Endothelial cell of umbilical vein (primary cell): ENCODE results near the gene SIRT5. TPM values are rescaled to one million over a fixed set of nuclear protein-coding genes. Genes with fewer than 3 reads are reported as not detected.

Experiments used
- BruUV-seq: library from RNA; stranded (reverse); fragments of 400-500 nt; replicated peaks from 2 replicates; lab custom pipeline; 2021; lab: Mats Ljungman, UMichigan
- CTCF ChIA-PET: fragments of 300-600, 350-600 bp; sonication (Branson Sonifier 250); formaldehyde crosslinking; loops from one replicate; lab custom pipeline; 2021; ENCODE audit warnings: antibody characterized with exemption, inconsistent platforms; lab: Charles Lee
- POLR2A ChIA-PET: fragments of 300-600, 350-600 bp; sonication (Branson Sonifier 250); formaldehyde crosslinking; loops from one replicate; lab custom pipeline; 2021; ENCODE audit warnings: antibody characterized with exemption, inconsistent platforms; lab: Charles Lee
- DNase-seq: peaks from one replicate; pipeline ENCODE4 v3.0.0-alpha.2; 2011; ENCODE audit warnings: low read depth, low spot score
- FAIRE-seq: peaks from 2 replicates; lab custom pipeline; 2011; peaks lifted over from hg19 to GRCh38; lab: Jason Lieb, UNC
- H2AFZ ChIP-seq: 2 replicates; pipeline ENCODE4 v1.6.0; 2012; ENCODE audit warnings: low read depth, low read length, control low read depth, inconsistent platforms
- H3K27ac ChIP-seq: 2 replicates; pipeline ENCODE4 v1.5.1; 2011; ENCODE audit warnings: low read depth, mild to moderate bottlenecking, control low read depth, low read length, moderate library complexity; ENCODE audit not compliant: insufficient read depth
- H3K27me3 ChIP-seq, 2 experiments: 2 replicates each; pipeline versions ENCODE4 v1.6.0 to v1.6.1; 2011; ENCODE audit warnings: low read length in 2 of 2, mixed read lengths in 1 of 2; ENCODE audit not compliant: control insufficient read depth in 2 of 2, insufficient read depth in 2 of 2
- H3K36me3 ChIP-seq, 2 experiments: 2 replicates in 1 of 2; 3 replicates in 1 of 2; pipeline ENCODE4 v1.5.1; 2011; ENCODE audit warnings: low read length in 2 of 2, mild to moderate bottlenecking in 1 of 2, moderate library complexity in 1 of 2; ENCODE audit not compliant: control insufficient read depth in 2 of 2, insufficient read depth in 2 of 2; ENCODE audit errors: extremely low read depth in 1 of 2
- H3K4me1 ChIP-seq: 3 replicates; pipeline ENCODE4 v1.5.1; 2011; ENCODE audit warnings: mild to moderate bottlenecking, low read length; ENCODE audit not compliant: control insufficient read depth, insufficient read depth; ENCODE audit errors: extremely low read depth
- H3K4me2 ChIP-seq: 2 replicates; pipeline ENCODE4 v1.6.1; 2011; ENCODE audit warnings: low read length, control low read depth, mixed read lengths; ENCODE audit not compliant: insufficient read depth
- H3K4me3 ChIP-seq, 3 experiments: fragments of 200-600 bp in 1 of 3; sonication (generic), shearing (Covaris generic) in 1 of 3; replicated peaks in 1 of 3; 2 replicates each; pipeline ENCODE4 v1.5.1; 2011 to 2016; ENCODE audit warnings: control low read depth in 3 of 3, low read length in 3 of 3, mild to moderate bottlenecking in 2 of 3, inconsistent platforms in 1 of 3, low read depth in 1 of 3, moderate library complexity in 1 of 3; ENCODE audit not compliant: insufficient read depth in 1 of 3
- H3K79me2 ChIP-seq: 2 replicates; pipeline ENCODE4 v1.6.0; 2012; ENCODE audit warnings: low read length, inconsistent platforms; ENCODE audit not compliant: control insufficient read depth, insufficient read depth
- H3K9ac ChIP-seq: replicated peaks from 2 replicates; pipeline ENCODE3; 2011; ENCODE audit warnings: low read length, control low read depth; ENCODE audit not compliant: insufficient read depth; ENCODE audit errors: extremely low read depth
- H3K9me1 ChIP-seq: replicated peaks from 3 replicates; pipeline ENCODE4 v1.6.0; 2011; ENCODE audit warnings: mild to moderate bottlenecking, low read length; ENCODE audit not compliant: control insufficient read depth, insufficient read depth; ENCODE audit errors: extremely low read depth
- H3K9me3 ChIP-seq: replicated peaks from 2 replicates; pipeline ENCODE4 v1.5.1; 2012; ENCODE audit warnings: low read length, inconsistent platforms; ENCODE audit not compliant: control insufficient read depth, insufficient read depth
- H4K20me1 ChIP-seq: replicated peaks from 2 replicates; pipeline ENCODE3; 2011; ENCODE audit warnings: mild to moderate bottlenecking, low read length; ENCODE audit not compliant: control insufficient read depth, insufficient read depth; ENCODE audit errors: extremely low read depth
- CTCF ChIP-seq, 2 donors: IDR thresholded peaks; 1 replicate in 1 of 2; 2 replicates in 1 of 2; pipeline ENCODE4 v1.5.1; 2011; ENCODE audit warnings: low read length in 2 of 2, mild to moderate bottlenecking in 2 of 2, moderate library complexity in 2 of 2, control low read depth in 1 of 2, inconsistent platforms in 1 of 2, low read depth in 1 of 2; ENCODE audit not compliant: insufficient read depth in 1 of 2; ENCODE audit errors: extremely low read depth in 1 of 2
- EZH2 ChIP-seq: IDR thresholded peaks from 2 replicates; pipeline ENCODE4 v1.6.1; 2012; ENCODE audit warnings: borderline replicate concordance, low read depth, mild to moderate bottlenecking, moderate library complexity, low read length, inconsistent platforms; ENCODE audit not compliant: severe bottlenecking
- FOS ChIP-seq: IDR thresholded peaks from 2 replicates; pipeline ENCODE4 v1.6.1; 2011; ENCODE audit warnings: mild to moderate bottlenecking, low read length, moderate library complexity, borderline replicate concordance; ENCODE audit not compliant: insufficient read depth
- GATA2 ChIP-seq: IDR thresholded peaks from 2 replicates; pipeline ENCODE4 v1.7.0; 2011; ENCODE audit warnings: low read depth, mild to moderate bottlenecking, moderate library complexity, mixed read lengths, low read length; ENCODE audit not compliant: insufficient read length, insufficient read depth
- JUN ChIP-seq: IDR thresholded peaks from 2 replicates; pipeline ENCODE4 v1.6.1; 2011; ENCODE audit warnings: borderline replicate concordance, low read depth; ENCODE audit not compliant: insufficient read length, insufficient read depth
- MAX ChIP-seq: IDR thresholded peaks from 2 replicates; pipeline ENCODE4 v1.6.1; 2011; ENCODE audit not compliant: insufficient read depth, insufficient read length
- MYC ChIP-seq: IDR thresholded peaks from one replicate; pipeline ENCODE4 v1.6.1; 2011; ENCODE audit warnings: mild to moderate bottlenecking, low read depth, low read length
- POLR2A ChIP-seq: IDR thresholded peaks from 2 replicates; pipeline ENCODE4 v1.6.1; 2012; ENCODE audit warnings: low read depth, mild to moderate bottlenecking, control low read depth, low read length
- POLR2AphosphoS5 ChIP-seq: IDR thresholded peaks from 2 replicates; pipeline ENCODE4 v1.6.1; 2012; ENCODE audit warnings: low read depth, mild to moderate bottlenecking, control low read depth, low read length, moderate library complexity; ENCODE audit not compliant: insufficient read depth
- dilution Hi-C: fragments of 300-500 bp; cut with MboI; formaldehyde crosslinking; loops from one replicate; pipeline ENCODE4 v1.15.0; 2019; ENCODE audit warnings: low sequenced_read_pairs; ENCODE audit not compliant: extremely low pct_ligation_motif_present
- intact Hi-C: fragments of 100-400 bp; cut with micrococcal nuclease; formaldehyde crosslinking; loops from one replicate; pipeline ENCODE4 v1.10.0; 2022
- polyA plus RNA-seq, 4 experiments: library from polyadenylated mRNA; depleted of rRNA in 3 of 4; stranded (reverse) in 3 of 4; unstranded in 1 of 4; fragments of >200 nt; gene quantifications; 2 replicates each; pipeline versions ENCODE4 v1.2.1 to v1.2.3, GENCODE V29; 2011 to 2012; ENCODE audit warnings: missing spikeins in 1 of 4
- total RNA-seq: library from RNA; stranded (reverse); gene quantifications from 2 replicates; pipeline ENCODE4 v1.2.3, GENCODE V29; 2021

SIRT5 gene
- total and polyA plus RNA-seq, 2 donors (not counting 3 experiments of a cell fraction or from before 2014, with no cell fraction given), result 4.7 to 7.2 TPM

- no peak overlapping the region for H3K27ac ChIP-seq
- H3K9me3 ChIP-seq, result no peaks in the 10 kb centered on the region
- no peak overlapping the region for H3K9ac ChIP-seq
- peaks cover 0 to 12% of the 10 kb centered on the region in 2 experiments for H3K36me3 ChIP-seq
- no peaks in the 10 kb centered on the region for H3K4me1 ChIP-seq
- H3K4me2 ChIP-seq, result no peak overlapping the region
- no peaks in the 10 kb centered on the region for H4K20me1 ChIP-seq
- POLR2A ChIA-PET, result no interaction called here
- intact Hi-C loops, result no loop called here
- CTCF ChIA-PET, result interaction anchor here (0.6 to 4.6 kb wide), 5 partner anchors 18 to 263 kb away, joined by 3 to 29 read pairs (median 3); partner anchors contain the start of genes NOL7 and SIRT5
- H3K79me2 ChIP-seq, result no peaks in the 10 kb centered on the region
- dilution Hi-C loops, result no loop called here
- H2AFZ ChIP-seq, result no peak overlapping the region
- DNase-seq (no peak), FAIRE-seq (no peak)
- no peaks in the 10 kb centered on the region for H3K27me3 ChIP-seq
- BruUV-seq, result no TSS peak
- no peak overlapping the region for H3K4me3 ChIP-seq
- no peak for TF ChIP-seq POLR2A
- no peak for TF ChIP-seq MYC
- no peak for TF ChIP-seq GATA2
- no peak for TF ChIP-seq CTCF (IDR thresholded peaks at IDR 0.05; ENCODE audit: extremely low read depth in 1 of 2, insufficient read depth in 1 of 2, low read depth in 1 of 2, low read length in 2 of 2)
- no peak for TF ChIP-seq EZH2
- no peak for TF ChIP-seq MAX
- TF ChIP-seq FOS, result no peak
- TF ChIP-seq POLR2AphosphoS5, result no peak
- TF ChIP-seq JUN, result no peak
- no peaks in the 10 kb centered on the region for H3K9me1 ChIP-seq
Measured at GRCh38 chr6:13593103-13593502, 18.7 kb downstream of the SIRT5 start.
